Suppressor macrophage treated with lipopolysaccharide for 1 hour (primary cell): ENCODE measurements around the gene AHNAK.

Source experiments
- DNase-seq, 3 donors: peaks; one replicate each; pipeline ENCODE4 v3.0.0-alpha.2; 2020 to 2022

AHNAK gene

DNA sequence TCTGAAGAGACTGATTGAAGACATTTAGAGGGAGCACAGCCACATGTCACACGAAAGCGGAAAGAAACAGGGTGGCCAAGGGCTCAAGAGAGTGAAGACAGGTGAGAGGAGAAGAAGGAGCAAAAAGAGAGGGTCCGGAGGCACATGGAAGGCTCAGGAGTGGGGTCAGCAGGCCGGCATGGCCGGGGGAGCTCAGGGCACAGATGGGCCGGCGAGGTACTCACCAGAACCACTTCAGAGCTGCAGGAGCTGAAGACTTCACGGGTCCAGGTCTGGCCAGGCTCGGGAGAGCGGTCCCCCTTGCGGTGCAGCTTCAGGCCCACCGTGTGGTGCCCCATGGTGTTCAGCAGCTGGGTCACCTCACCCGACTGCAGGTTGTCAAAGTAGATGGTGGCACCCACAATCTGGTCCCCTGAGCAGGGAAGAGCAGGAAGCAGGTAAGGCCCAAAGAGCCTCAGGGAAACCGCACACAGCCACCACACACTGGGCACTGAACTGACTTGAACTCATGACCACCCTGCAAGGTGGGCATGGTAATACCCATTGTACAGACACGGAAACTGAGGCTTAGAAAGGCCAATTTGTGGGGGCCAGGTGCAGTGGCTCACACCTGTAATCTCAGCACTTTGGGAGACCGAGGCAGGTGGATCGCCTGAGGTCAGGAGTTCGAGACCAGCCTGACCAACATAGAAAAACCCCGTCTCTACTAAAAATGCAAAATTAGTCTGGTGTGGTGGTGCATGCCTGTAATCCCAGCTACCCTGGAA is 11.6 kb downstream of the AHNAK start:
- DNase-seq, result no peak

GRCh38 chr11:62532096-62532495 is 14.5 kb downstream of the AHNAK start:
- no peak for DNase-seq

DNA sequence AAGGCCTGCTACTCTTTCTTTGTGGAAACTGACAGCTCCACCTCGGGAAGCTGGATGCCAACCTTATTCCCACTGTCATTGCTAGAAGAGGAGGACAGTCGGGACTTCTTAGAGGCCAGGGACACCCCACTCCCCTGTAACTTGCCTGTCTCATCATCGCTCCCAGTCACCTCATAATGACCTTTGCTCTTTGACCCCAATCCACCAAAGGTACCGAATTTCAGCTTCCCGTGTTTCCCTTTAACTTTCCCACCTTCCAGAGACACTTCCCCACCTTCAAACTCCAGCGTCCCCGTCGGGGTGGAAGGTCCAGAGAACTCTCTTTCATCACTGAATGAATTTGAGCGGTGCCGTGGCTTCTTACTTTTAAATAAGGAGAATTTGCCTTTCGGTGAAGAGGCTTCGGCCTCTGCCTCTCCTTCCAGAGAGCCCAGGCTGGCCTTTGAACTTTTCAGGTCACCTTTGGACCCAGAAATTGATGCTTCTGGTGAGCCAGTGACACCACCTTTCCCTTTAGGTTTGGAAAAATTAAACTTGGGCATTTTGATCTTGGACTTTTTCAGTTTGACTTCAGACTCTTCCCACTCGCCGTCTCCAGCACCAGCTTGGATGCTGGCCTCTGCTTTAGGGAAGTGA is 29.8 kb downstream of the AHNAK start:
- no peak for DNase-seq

- no peak for DNase-seq
Measured at GRCh38 chr11:62514151-62514550, 32.5 kb downstream of the AHNAK start.

DNA sequence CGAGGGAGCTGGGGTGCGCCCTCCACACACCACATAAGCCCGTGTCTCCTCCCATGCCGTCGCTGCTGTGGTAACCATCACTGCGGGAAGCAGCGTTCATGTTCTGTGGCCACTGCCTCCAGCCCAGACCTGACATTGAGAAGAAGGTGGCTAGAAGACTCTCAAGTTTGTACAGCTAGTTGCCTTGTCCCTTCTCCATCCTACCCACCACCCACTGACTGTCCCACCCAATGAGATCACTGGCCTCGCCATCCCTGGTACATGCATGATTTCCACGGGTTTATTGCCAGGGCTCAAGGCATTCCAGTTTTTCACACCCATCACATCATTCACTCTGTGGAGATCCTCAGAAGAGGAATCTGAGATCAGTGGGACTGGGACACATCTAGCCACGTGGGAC is 33.0 kb downstream of the AHNAK start:
- DNase-seq, result no peak

DNA sequence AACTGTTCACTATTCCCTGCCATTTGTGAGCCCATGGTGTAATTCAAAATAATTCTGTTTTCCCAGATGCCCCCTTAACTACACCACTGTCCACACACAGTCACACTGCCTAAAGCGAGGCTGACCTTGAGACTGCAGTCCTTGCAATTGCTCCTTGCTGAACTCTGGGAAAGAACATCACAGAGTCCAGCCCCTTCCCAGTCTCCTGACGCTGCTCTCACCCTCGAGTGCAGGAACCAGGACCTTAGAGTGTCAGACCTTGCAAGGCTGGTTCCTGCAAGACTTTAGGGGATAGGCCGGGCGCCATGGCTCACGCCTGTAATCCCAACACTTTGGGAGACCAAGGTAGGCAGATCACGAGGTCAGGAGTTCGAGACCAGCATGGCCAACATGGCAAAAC is 33.6 kb downstream of the AHNAK start:
- no peak for DNase-seq

GRCh38 chr11:62508336-62509058 is 38.1 kb downstream of the AHNAK start:
- DNase-seq, result peak; percentile 90 to 91 (median 90)

DNA sequence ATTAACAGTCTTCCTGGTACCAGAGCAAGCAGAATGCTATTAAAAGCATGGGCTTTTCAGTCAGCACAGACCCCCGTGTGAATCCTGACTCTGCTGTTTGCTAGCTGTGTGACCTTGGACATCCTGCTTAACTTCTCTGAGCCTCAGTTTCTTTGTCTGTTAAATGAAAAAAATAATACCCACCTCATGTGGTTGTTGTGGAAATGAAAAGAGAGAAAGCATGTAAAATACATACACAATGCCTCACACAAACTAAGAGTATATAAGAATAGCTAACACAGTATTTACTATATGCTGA is 39.5 kb downstream of the AHNAK start:
- DNase-seq, result no peak

DNA sequence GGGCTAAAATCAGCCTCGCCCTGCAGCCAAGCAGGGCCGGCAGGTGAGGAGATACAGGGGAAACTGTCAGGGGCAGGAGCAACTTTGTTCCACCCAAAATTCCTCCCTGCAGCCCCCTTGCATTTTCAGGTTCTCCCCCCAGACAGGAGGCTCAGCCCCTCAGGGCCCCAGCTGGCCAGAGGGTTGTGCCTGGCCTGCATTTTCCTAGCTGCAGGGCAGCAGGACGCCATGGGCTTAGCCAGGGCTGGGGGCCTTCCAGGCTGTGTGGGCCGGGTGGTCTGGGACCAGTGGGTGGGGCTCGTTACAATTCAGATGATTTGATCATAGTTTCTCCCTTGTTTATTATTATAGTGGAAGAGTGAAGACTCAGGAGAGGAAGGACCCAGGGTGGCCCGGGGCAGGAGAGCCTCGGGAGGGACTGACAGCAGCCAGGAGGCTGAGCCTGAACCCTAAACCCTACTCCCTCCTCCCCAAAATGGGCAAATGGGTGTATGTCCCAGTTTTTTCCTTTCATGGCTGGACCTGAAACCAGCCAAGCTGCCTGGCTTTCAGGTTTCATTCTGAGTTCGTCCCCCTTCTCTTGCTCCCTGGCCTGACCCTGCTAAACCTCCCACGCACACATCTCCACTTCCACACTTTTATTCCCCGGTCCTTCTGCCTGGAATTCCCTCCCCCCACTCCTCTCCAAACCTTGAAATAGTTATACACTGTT is 40.0 kb downstream of the AHNAK start:
- no peak for DNase-seq

- DNase-seq, result no peak
Measured at GRCh38 chr11:62505440-62506091, 41.0 kb downstream of the AHNAK start.

- DNase-seq, result no peak
Measured at GRCh38 chr11:62505059-62505439, 41.6 kb downstream of the AHNAK start.

DNA sequence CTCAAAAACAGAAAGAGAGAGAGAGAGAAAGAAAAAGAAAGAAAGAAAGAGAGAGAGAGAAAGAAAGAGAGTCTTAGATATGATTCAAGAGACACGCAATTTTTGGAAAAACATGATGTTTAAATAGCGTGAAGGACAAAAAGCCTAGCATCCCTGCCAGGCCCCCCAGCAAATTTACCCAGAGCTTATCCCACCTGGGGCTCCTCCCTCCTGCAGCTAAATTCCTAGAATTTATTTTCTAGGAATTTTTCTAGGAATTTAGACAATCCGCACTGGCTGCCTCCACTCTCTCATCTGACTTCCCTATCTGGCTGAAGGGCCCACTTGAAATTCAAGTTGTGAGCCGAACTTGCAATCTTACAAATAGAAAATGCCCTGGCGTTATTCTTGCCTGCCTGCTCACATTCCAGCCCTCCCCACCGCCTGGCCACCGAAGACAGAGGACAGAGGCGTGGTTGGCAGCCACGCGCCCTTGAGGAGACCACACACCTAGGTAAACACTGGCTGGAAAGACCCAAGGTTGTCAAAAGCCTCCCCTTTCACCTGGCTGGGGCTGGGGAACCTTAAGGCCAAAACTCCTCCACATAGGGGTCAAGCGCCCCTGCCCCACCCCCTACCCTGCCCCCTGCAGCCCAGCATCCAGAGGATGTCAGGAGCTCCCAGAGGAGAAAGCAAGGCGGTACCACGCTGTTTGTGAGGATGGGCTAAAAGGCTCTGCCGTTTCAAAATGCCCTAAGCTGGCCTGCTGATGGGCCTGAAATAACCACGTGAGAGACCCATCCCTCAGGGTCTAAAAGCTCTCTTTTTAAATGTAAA is 42.2 kb downstream of the AHNAK start:
- no peak for DNase-seq

- DNase-seq, result no peak
Measured at GRCh38 chr11:62502030-62502730, 44.4 kb downstream of the AHNAK start.

GRCh38 chr11:62501432-62501891 is 45.1 kb downstream of the AHNAK start:
- DNase-seq, result no peak

DNA sequence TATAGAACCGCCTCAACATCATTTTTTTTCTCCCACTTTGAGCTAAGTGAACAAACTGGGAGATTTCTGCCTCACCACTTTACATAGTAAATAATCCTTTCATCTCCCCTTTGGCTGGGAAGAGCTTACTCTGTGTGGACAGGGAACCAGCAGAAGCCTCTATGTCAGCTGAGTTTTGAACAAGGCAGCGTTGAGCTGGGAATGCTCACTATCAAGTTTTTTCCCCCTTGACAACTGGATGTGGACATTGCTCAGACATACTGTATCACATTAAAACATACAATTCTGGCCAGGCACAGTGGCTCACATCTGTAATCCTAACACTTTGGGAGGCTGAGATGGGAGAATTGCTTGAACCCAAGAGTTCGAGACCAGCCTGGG is 46.0 kb downstream of the AHNAK start:
- DNase-seq, result no peak

GRCh38 chr11:62499944-62500649 is 46.5 kb downstream of the AHNAK start:
- DNase-seq, result no peak

DNA sequence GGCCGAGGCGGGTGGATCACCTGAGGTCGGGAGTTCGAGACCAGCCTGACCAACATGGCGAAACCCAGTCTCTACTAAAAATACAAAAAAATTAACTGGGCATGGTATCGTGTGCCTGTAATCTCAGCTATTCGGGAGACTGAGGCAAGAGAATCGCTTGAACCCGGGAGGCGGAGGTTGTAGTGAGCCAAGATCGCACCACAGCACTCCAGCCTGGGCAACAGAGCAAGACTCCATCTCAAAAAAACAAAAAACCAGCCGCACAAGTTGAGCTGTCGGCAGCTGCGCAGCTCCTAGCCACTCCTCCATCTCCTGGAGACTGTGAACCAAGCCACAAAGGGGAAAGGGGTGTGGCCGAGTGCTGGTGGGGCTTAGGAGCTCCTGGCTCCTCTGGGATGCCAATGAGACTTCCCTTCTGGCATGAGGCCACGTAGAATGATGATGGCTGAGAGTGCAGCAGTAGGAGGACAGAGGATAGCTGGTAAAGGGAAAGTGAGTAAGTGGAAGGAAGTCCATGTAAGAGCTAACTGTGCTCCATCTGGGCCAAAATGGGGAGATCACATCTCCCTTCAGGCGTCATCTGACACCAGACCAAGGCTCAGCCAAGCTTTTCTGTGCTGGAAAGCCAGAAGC is 47.2 kb downstream of the AHNAK start:
- DNase-seq, result peak; percentile 61 to 77 (median 65)

GRCh38 chr11:62498492-62499286 is 47.9 kb downstream of the AHNAK start:
- no peak for DNase-seq

DNA sequence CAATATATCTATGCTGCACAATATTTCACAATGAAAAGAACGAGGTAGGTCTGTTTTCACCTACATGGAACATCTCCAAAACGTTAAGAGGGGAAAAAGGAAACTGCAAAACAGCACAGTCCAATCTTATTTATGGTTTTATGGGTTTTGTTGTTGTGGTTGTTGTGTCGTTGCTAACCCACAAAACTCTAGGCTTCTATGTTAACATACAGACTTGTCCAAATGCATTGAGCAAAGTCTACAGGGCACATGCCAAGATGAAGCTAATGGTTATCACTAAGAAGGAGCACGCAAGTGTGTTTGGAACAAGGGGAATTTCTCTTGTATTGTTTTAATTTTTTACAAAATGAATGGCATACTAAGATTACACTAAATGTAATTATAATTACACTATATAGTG is 48.6 kb downstream of the AHNAK start:
- DNase-seq, result no peak
